Jurkat, Clone E6-1 (cell line): ENCODE results near the gene ADCY2.

Source experiments
- DNase-seq: peaks from one replicate; pipeline ENCODE4 v3.0.0-alpha.2; 2011; ENCODE audit warnings: low read depth, low spot score
- H3K4me3 ChIP-seq: 2 replicates; pipeline ENCODE4 v1.5.1; 2011; ENCODE audit warnings: mild to moderate bottlenecking, low read length, control low read depth, moderate library complexity

ADCY2 gene

DNA sequence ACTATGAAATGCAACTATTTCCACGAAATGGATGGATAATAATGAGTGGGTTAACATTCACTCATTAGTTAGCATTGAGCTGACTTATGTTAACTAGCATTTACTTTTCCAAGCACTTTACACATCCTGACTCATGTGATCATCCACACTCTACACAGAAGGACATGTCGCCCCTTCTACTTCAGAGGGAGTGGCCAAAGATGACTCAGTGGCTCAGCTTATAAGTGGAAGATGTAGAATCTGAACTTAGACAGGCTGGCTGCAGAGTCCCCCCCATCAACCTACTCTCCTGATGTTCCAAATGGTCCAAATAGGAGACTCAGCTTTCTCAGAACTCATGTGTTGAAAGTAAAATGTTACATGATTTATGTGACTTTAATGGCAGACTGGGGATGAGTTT is 146.0 kb downstream of the ADCY2 start:
- no peak for DNase-seq
- H3K4me3 ChIP-seq, result no peak overlapping the region

DNA sequence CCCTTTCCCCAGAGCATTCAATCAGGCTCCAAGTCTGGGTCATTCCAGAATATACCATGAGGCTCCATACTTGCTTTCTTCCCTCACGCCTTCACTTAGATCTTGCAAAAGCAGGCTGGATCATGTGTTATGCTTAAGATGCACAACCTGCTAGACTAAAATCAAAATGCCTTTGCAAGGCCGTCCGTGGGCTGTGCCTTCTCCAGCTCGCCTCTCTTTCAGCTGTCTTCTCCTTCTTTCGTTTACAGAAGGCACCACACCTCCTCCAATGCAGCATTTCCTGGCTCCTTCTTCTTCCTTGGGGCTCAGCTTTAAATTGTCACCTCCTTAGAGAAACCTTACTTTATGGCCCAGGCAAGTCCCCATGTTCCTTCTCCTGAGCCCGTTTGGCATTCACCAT is 150.6 kb downstream of the ADCY2 start:
- H3K4me3 ChIP-seq, result no peak overlapping the region
- no peak for DNase-seq

GRCh38 chr5:7548596-7548995 is 152.7 kb downstream of the ADCY2 start:
- no peak overlapping the region for H3K4me3 ChIP-seq
- no peak for DNase-seq

GRCh38 chr5:7565559-7565958 is 169.6 kb downstream of the ADCY2 start:
- no peak for DNase-seq
- H3K4me3 ChIP-seq, result no peak overlapping the region

- H3K4me3 ChIP-seq, result no peak overlapping the region
- DNase-seq, result no peak
These were observed 180.2 kb downstream of the ADCY2 start for GRCh38 chr5:7576023-7576715.

DNA sequence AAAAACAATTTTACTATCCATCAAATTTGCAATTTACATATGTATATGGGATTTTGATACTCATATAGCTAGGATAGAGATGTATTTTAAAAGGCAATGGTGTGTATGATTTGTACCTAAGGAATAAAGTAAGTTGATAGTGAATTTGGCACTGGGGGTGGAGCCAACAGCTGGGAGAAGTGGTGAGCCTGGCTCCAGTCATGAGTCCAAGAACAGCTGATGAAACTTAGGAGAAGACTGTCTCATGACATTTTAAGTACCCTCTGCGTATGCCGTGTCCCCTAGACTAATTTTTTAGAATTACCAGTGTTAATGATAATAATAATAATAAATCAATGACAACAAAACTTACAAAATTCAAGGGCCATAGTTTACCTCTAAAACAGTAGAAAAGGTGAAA is 181.4 kb downstream of the ADCY2 start:
- no peak for DNase-seq
- no peak overlapping the region for H3K4me3 ChIP-seq

GRCh38 chr5:7578071-7578470 is 182.1 kb downstream of the ADCY2 start:
- no peak for DNase-seq
- no peak overlapping the region for H3K4me3 ChIP-seq

- no peak for DNase-seq
- H3K4me3 ChIP-seq, result no peak overlapping the region
These were observed 188.8 kb downstream of the ADCY2 start for GRCh38 chr5:7584749-7585148.

DNA sequence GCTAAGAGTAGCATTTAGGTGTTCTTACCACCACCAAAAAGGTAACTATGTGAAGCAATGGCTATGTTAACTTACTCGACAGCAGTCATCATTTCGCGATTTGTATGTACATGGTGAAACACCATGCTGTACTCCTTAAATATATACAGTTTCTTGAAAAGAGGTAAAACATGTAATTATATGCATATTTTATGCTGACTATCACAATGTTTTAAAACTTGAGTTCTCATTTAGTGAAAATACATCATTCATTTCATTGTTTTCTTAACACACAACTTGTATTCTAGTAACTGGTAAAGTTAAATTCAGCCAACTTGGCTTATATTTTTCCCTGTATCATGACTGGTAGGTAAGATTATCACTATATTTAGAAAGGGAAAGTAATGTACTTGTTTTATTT is 189.9 kb downstream of the ADCY2 start:
- H3K4me3 ChIP-seq, result no peak overlapping the region
- no peak for DNase-seq

DNA sequence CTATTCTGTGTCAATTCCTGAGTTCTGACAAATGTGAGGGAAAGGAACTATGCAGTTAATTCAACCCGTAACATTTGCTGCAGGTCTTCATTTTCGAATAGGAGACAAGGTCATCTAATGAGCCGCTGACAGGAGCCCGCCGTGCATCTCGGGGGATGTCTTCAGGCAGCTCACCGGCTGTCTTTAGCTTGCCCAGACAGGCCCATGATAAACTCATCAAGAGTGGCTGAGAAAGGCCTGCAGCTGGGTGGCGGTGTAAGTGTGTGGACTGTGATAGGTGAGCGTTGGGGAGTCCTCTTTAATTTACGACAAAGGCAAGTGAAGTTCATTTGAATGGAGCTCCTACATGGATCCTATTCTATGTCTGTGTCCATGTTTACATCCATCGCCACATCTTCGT is 190.5 kb downstream of the ADCY2 start:
- no peak for DNase-seq
- H3K4me3 ChIP-seq, result no peak overlapping the region

DNA sequence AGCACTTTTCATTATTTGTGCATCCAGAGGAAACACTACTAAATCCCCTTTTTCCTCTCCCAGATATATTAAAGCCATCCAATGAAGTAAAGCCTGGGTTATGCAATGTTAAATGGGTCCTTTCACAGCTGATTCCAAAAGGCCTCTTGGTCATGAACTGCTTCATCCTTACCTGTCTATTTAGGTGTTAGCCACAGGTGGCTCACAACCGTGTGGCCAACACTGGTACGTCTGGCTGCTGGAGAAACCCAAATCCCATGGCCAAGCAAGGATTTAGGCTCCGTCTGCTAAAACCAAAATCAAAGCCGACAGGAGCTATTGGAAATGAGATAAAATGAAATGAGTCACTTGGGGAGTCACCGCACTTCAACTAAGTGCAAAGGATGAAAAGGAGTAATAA is 193.9 kb downstream of the ADCY2 start:
- DNase-seq, result no peak
- H3K4me3 ChIP-seq, result no peak overlapping the region

- no peak overlapping the region for H3K4me3 ChIP-seq
- DNase-seq, result no peak
These were observed 197.0 kb downstream of the ADCY2 start for GRCh38 chr5:7592910-7593309.

DNA sequence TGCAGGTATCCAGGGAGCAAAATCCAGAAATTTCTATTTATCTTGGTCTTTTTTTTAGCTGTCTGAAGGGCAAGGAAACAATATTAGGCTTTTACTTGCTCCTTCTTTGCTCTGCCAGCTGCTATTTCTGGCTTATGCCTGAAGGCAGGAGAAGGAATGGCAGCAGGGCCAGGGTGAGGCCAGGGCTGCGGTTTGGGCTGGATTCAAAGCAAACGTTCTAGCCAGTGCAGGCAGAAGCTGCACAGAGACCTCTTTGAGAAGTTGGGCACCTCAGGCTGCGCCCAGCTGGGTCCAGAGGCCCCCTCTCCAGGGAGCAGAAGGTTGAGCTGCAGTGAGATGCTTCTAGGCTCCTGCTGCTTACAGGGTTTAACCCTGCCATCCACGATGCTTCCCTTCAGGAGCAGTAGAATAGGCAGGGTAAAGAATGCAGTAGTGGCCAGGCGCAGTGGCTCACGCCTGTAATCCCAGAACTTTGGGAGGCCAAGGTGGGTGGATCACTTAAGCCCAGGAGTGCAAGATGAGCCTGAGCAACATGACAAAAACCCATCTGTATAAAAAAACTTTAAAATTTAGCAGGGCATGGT is 201.2 kb downstream of the ADCY2 start:
- no peak overlapping the region for H3K4me3 ChIP-seq

DNA sequence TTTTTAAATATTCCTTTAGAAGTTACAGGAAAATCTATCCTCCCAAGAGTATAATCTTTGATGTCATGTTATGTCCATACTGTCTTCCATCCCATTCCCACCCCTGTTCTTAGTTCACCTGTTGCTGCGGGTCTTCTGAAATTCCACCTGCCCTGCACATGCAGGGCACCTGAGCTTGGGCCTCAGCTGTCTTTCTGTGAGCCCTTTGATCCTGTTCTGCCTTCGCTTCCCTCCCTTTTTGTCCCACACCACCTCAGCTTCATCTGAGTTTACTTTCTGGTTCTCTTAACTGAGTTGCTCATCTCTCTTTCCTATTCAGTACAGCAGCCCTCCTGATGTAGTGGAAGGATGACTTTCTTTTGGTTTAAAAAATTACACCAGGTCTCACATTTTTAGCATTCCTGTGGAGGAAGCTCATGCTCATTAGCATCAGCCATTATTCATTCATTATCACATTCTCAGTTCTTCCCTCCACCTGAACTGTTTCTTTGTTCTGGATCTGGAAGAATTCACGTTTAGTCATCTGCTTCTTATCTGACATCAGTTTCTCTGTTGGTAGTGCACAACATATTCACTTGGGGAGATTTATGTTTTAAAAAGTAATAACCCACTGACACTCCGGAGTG is 211.0 kb downstream of the ADCY2 start:
- DNase-seq, result no peak
- H3K4me3 ChIP-seq, result no peak overlapping the region

More for the DNA sequence above, 201.2 kb downstream of the ADCY2 start:
- no peak for DNase-seq

DNA sequence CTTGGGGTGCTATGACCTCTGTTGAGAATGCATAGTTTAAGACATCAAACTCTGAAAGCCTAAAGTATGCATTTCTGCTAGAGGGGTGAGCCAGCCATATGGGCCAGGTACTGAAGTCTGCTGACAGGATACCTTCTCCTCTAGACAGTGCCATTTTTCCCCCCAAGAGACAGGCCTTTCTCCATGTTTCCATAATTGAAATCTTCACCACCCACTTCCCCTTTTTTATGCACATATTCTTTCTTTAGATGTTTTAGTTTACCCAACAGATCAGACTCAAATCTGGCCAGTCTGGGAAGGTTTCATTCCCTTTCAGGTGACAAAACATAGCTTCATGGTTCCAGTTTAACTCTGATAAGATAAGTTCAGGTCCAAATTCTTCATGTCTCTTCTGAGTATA is 212.8 kb downstream of the ADCY2 start:
- no peak overlapping the region for H3K4me3 ChIP-seq
- DNase-seq, result no peak

DNA sequence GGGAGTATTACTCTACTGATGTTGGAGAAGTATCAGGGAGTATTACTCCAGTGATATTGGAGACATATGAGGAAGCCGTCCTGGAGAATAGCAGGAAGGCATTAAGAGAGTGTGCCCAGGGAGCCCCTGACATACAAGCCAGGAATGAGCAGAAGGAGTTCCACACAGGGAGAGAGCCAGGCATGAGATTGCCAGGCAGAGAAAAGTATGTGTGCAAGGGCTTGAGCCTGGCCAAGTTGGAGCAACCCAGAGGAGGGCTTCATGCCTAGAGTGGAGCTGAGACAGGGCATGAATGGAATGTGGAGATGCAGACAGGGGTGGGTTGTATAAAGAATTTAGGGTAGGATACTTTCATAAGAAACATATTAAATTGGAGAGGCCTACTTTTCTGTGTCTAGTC is 213.8 kb downstream of the ADCY2 start:
- H3K4me3 ChIP-seq, result no peak overlapping the region

GRCh38 chr5:7610531-7611177 is 214.7 kb downstream of the ADCY2 start:
- no peak for DNase-seq
- no peak overlapping the region for H3K4me3 ChIP-seq

More for the DNA sequence above, 213.8 kb downstream of the ADCY2 start:
- DNase-seq, result no peak

DNA sequence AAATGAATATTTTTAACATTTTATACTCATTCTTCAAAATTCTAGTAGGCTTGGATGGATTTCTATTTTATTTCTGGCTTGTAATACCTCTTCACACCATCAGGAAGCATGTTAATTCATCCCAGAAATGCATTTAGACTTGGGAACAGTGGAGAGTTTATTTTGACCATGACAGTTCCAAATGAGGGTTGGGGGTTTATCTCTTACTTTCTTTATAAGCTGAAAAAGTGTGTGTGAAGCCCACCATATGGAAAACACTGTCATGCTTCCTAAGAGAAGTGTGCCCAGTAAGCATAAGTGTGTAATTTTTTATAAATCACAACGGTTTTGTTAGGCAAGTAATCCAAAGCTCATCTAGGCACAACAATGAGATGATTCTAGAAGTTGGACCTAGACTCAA is 215.6 kb downstream of the ADCY2 start:
- H3K4me3 ChIP-seq, result no peak overlapping the region
- no peak for DNase-seq

DNA sequence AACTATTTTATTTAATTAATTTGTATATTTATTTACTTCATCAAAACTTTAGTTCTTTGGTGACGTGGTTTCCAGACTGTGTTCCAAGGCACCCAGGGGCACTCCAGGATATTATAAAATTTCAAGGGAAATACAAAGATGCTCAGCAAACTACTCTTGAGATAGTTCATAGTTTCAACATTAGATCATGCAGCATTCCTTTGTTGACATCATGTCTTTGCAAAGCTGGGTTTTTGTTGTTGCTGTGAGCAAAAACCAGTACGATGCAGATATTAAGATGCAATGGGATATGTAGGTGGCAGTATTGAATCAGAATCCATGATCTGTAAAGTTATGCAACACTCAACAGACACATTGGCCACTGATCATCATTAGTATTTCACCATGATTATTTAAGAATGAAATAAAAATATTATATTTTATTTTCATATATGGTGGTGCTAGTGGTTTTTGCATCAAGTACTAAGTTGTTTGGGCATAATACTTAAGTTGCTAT is 219.7 kb downstream of the ADCY2 start:
- no peak overlapping the region for H3K4me3 ChIP-seq
- DNase-seq, result no peak

GRCh38 chr5:7616897-7617296 is 221.0 kb downstream of the ADCY2 start:
- DNase-seq, result no peak
- no peak overlapping the region for H3K4me3 ChIP-seq
